Measurements from ENCODE around the gene CCDC92B.
"Not testable (repeated sequence)": the region's sequence is repeated elsewhere in the genome, so short reads cannot be mapped to it uniquely, and the experiment has no call there.

Gene CCDC92B

GRCh38 chr17:2749058-2749783, at the start of gene CCDC92B:
TSS of gene CCDC92B (minus strand) at chr17:2749652. CDS start at chr17:2735145, 14,507 bp downstream.
- in situ Hi-C loops (cut with MboI; ENCODE audit: low sequenced_read_pairs) = no loop called here

- in situ Hi-C loops (cut with MboI; ENCODE audit: low sequenced_read_pairs) = no loop called here
Measured at GRCh38 chr17:2798678-2799077, 49.2 kb upstream of the CCDC92B start.

- in situ Hi-C loops (cut with MboI; ENCODE audit: low sequenced_read_pairs) = no loop called here
Measured at GRCh38 chr17:2798188-2798587, 48.7 kb upstream of the CCDC92B start.

- in situ Hi-C loops (cut with MboI; ENCODE audit: low sequenced_read_pairs) = no loop called here
Measured at GRCh38 chr17:2797637-2798036, 48.2 kb upstream of the CCDC92B start.

- in situ Hi-C loops (cut with MboI; ENCODE audit: low sequenced_read_pairs) = no loop called here
Measured at GRCh38 chr17:2797226-2797625, 47.8 kb upstream of the CCDC92B start.

- in situ Hi-C loops (cut with MboI; ENCODE audit: low sequenced_read_pairs) = no loop called here
Measured at GRCh38 chr17:2796164-2797125, 47.0 kb upstream of the CCDC92B start, which contains the start of gene RAP1GAP2. TSS of gene RAP1GAP2 (plus strand) at chr17:2796438. CDS start at chr17:2796528, 90 bp downstream.

GRCh38 chr17:2795441-2796163, 46.1 kb upstream of the CCDC92B start:
- in situ Hi-C loops (cut with MboI; ENCODE audit: low sequenced_read_pairs) = no loop called here

GRCh38 chr17:2794111-2794803, 44.8 kb upstream of the CCDC92B start:
- in situ Hi-C loops (cut with MboI; ENCODE audit: low sequenced_read_pairs) = no loop called here

- in situ Hi-C loops (cut with MboI; ENCODE audit: low sequenced_read_pairs) = no loop called here
Measured at GRCh38 chr17:2792366-2793169, 43.1 kb upstream of the CCDC92B start.

- in situ Hi-C loops (cut with MboI; ENCODE audit: low sequenced_read_pairs) = no loop called here
Measured at GRCh38 chr17:2789700-2790099, 40.2 kb upstream of the CCDC92B start.

- in situ Hi-C loops (cut with MboI; ENCODE audit: low sequenced_read_pairs) = no loop called here
Measured at GRCh38 chr17:2786176-2786881, 36.9 kb upstream of the CCDC92B start.

- in situ Hi-C loops (cut with MboI; ENCODE audit: low sequenced_read_pairs) = not testable (repeated sequence)
Measured at GRCh38 chr17:2785376-2785775, 35.9 kb upstream of the CCDC92B start.

GRCh38 chr17:2784864-2785263, 35.4 kb upstream of the CCDC92B start:
- in situ Hi-C loops (cut with MboI; ENCODE audit: low sequenced_read_pairs) = no loop called here

GRCh38 chr17:2783310-2784030, 34.0 kb upstream of the CCDC92B start:
- in situ Hi-C loops (cut with MboI; ENCODE audit: low sequenced_read_pairs) = no loop called here

- in situ Hi-C loops (cut with MboI; ENCODE audit: low sequenced_read_pairs) = no loop called here
Measured at GRCh38 chr17:2782055-2782454, 32.6 kb upstream of the CCDC92B start.

- in situ Hi-C loops (cut with MboI; ENCODE audit: low sequenced_read_pairs) = not testable (repeated sequence)
Measured at GRCh38 chr17:2781598-2781997, 32.1 kb upstream of the CCDC92B start.

GRCh38 chr17:2780931-2781454, 31.5 kb upstream of the CCDC92B start:
- in situ Hi-C loops (cut with MboI; ENCODE audit: low sequenced_read_pairs) = no loop called here

- in situ Hi-C loops (cut with MboI; ENCODE audit: low sequenced_read_pairs) = no loop called here
Measured at GRCh38 chr17:2780256-2780655, 30.8 kb upstream of the CCDC92B start.

Data from hTERT RPE-1 (cell line).